ENCODE results near the gene RUSF1. TPM values are rescaled to one million over a fixed set of nuclear protein-coding genes. Genes with fewer than 3 reads are reported as not detected.
A peak's percentile ranks its signal among the peaks of the same experiment; 100 is the strongest.

Gene RUSF1
- total RNA-seq, 1 donor: 48.5 TPM

GRCh38 chr16:31496670-31497069, 11.5 kb downstream of the RUSF1 start:
- Histone ChIP-seq H3K36me3 (ENCODE audit: insufficient read depth, low read length) (peaks cover 52% of the 10 kb centered on the region), H3K4me1 (ENCODE audit: insufficient read depth, low read length) (no peaks in the 10 kb centered on the region), H3K27ac (ENCODE audit: low read depth, low read length) (no peak overlapping the region), H4K20me1 (ENCODE audit: insufficient read depth, low read length) (peaks cover 9% of the 10 kb centered on the region), H2AFZ (ENCODE audit: low read length) (no peak overlapping the region), H3K79me2 (ENCODE audit: insufficient read depth, low read length) (peaks cover 5% of the 10 kb centered on the region), H3K27me3 (ENCODE audit: insufficient read depth, low read length) (no peaks in the 10 kb centered on the region), H3K4me3 (ENCODE audit: insufficient read depth, low read length) (no peak overlapping the region), H3K9me3 (ENCODE audit: low read depth, low read length) (no peaks in the 10 kb centered on the region), H3K4me2 (ENCODE audit: insufficient read depth, low read length) (no peak overlapping the region)
- DNase-seq (ENCODE audit: insufficient read length, low spot score, missing footprints): no peak
- no peak for TF ChIP-seq CTCF (IDR thresholded peaks at IDR 0.05; ENCODE audit: extremely low read depth, low read depth, low read length)

DNA sequence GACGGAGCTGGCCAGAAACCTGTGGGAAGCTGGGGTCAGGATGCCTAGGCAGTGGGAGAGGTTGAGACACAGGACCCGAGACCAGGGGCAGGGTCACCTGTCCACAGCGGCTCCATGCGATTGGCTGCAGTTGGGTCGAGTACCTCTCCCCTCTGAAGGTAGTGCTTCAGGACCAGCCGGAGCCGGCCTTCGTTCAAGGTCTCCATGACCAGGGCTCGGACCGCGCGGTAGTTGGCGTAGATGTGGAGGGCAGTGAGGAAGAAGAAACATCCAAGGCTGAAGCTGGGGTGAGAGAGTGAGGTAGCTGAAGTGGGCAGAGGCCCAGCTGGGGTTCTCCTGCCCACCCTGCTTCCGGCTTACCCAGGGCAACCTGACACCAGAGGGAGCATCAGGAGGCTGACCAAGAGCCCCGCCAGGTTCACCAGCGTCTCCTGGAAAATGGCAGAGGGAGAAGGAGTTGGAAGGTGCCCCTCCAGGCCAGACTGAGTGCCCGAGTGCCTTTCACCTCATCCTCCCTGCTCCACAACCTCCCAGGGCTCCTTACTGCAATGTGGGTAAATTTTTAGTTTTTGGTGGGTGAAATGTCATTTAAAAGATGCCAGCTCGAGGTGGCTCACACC, 14.6 kb downstream of the RUSF1 start:
- peaks cover 44% of the 10 kb centered on the region for H3K36me3 ChIP-seq (ENCODE audit: insufficient read depth, low read length)
- TF ChIP-seq CTCF (IDR thresholded peaks at IDR 0.05; ENCODE audit: extremely low read depth, low read depth, low read length): no peak

DNA sequence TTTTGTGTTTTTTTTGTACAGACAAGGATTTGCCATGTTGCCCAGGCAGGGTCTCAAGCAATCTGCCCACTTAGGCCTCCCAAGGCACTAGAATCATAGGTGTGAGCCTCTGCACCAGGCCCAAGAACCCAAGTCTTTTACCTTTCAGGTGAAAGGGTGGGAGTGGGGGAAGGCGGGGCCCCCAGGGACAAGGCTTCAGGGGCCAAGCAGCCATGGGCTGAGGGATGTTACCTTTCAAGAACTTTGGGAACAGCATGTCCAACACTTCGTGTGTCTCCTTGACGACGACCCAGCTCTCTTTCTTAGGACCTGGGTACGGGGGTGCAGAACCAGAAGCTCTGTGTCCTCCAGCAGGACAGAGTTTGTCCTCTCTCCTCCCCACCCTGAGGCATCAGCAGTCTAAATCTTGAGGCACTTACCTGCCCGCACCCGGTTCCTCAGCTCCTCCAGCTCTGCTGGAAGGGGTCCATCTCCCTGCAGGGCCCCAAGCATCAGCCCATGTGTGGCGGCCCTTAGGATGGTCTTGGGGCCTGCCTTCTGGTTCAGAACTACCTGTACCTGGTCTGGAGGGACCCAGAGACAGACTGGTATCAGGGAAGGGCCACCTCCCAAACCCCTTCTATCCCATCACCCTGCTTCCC, 16.3 kb downstream of the RUSF1 start:
- Histone ChIP-seq H4K20me1 (ENCODE audit: insufficient read depth, low read length) (peaks cover 6% of the 10 kb centered on the region), H3K4me1 (ENCODE audit: insufficient read depth, low read length) (peaks cover 8% of the 10 kb centered on the region), H3K79me2 (ENCODE audit: insufficient read depth, low read length) (no peaks in the 10 kb centered on the region), H2AFZ (ENCODE audit: low read length) (no peak overlapping the region), H3K4me2 (ENCODE audit: insufficient read depth, low read length) (no peak overlapping the region), H3K9me3 (ENCODE audit: low read depth, low read length) (no peaks in the 10 kb centered on the region), H3K27me3 (ENCODE audit: insufficient read depth, low read length) (peaks cover 21% of the 10 kb centered on the region), H3K27ac (ENCODE audit: low read depth, low read length) (no peak overlapping the region), H3K4me3 (ENCODE audit: insufficient read depth, low read length) (no peak overlapping the region), H3K36me3 (ENCODE audit: insufficient read depth, low read length) (peaks cover 38% of the 10 kb centered on the region)
- peak; percentile 83 for DNase-seq (ENCODE audit: insufficient read length, low spot score, missing footprints)
- TF ChIP-seq CTCF (IDR thresholded peaks at IDR 0.05; ENCODE audit: extremely low read depth, low read depth, low read length): no peak

More for the DNA sequence above, 14.6 kb downstream of the RUSF1 start:
- DNase-seq (ENCODE audit: insufficient read length, low spot score, missing footprints): peak; percentile 55
- no peak overlapping the region for H3K4me3 ChIP-seq (ENCODE audit: insufficient read depth, low read length)
- no peaks in the 10 kb centered on the region for H3K4me1 ChIP-seq (ENCODE audit: insufficient read depth, low read length)
- no peaks in the 10 kb centered on the region for H3K79me2 ChIP-seq (ENCODE audit: insufficient read depth, low read length)
- peaks cover 6% of the 10 kb centered on the region for H4K20me1 ChIP-seq (ENCODE audit: insufficient read depth, low read length)
- no peak overlapping the region for H3K4me2 ChIP-seq (ENCODE audit: insufficient read depth, low read length)
- H3K27me3 ChIP-seq (ENCODE audit: insufficient read depth, low read length): peaks cover 4% of the 10 kb centered on the region
- no peaks in the 10 kb centered on the region for H3K9me3 ChIP-seq (ENCODE audit: low read depth, low read length)
- no peak overlapping the region for H3K27ac ChIP-seq (ENCODE audit: low read depth, low read length)
- H2AFZ ChIP-seq (ENCODE audit: low read length): no peak overlapping the region
